GM13977 (cell line): ENCODE data around the gene MAGI1.

Experiments
- DNase-seq: peaks from one replicate; pipeline ENCODE4 v3.0.0; 2012; ENCODE audit warnings: low spot score
- CTCF ChIP-seq: IDR thresholded peaks from 2 replicates; pipeline ENCODE4 v1.5.1; 2012; ENCODE audit warnings: mild to moderate bottlenecking, control low read depth; ENCODE audit not compliant: insufficient read depth; ENCODE audit errors: extremely low read depth, missing control alignments
- in situ Hi-C: fragments of 300-500 bp; cut with MboI; formaldehyde crosslinking; loops from one replicate; pipeline ENCODE4 v1.12.0; 2022; ENCODE audit warnings: low sequenced_read_pairs, low pct_unique_long_range_greater_than_20kb, mixed read lengths, inconsistent platforms; ENCODE audit not compliant: unreplicated experiment

The MAGI1 gene

DNA sequence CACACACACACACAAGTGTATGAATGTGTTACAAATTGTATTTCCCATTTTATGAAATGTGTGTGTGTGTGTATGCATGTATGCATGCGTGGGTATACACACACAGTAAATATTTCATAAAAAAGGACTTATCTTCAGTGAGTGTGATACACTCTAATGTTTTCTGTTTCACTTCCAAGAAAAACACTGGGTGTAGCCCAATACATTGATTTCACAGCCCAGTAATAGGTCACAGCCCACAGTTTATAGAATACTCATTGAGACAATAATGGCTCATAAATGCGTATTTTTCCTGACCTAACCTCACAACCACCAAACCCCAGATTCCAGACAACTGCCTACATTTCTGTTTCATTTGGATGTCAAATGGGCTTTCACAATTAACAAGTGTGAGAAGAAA is 619.5 kb downstream of the MAGI1 start:
- no peak for TF ChIP-seq CTCF
- no peak for DNase-seq
- in situ Hi-C loops = no loop called here

GRCh38 chr3:65413891-65414290 is 624.8 kb downstream of the MAGI1 start:
- in situ Hi-C loops = no loop called here

GRCh38 chr3:65412588-65412987 is 626.1 kb downstream of the MAGI1 start:
- TF ChIP-seq CTCF = no peak
- DNase-seq = no peak
- in situ Hi-C loops = no loop called here

More at GRCh38 chr3:65413891-65414290, 624.8 kb downstream of the MAGI1 start:
- DNase-seq = no peak
- TF ChIP-seq CTCF = no peak

DNA sequence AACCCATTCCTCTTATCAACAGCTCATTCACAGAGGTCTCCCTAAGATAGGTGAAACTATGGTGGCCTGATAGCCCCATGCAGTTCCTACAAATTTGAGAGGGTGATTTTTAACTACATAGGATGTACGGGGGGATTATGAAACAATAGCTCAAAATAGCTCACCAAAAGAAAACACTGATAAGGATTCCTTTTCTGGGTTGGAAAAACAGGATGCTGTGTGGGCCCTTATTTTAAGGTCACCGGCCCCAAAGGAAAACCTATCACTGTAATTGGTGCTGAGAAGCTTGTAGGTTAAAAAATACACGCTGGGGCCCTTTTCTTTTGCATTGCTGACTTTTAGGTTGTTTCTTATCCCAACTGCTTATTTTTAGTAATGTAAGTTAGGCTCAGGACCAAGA is 627.4 kb downstream of the MAGI1 start:
- no peak for TF ChIP-seq CTCF
- DNase-seq = no peak
- in situ Hi-C loops = no loop called here

GRCh38 chr3:65409176-65409569 is 629.5 kb downstream of the MAGI1 start:
- no peak for TF ChIP-seq CTCF
- in situ Hi-C loops = no loop called here
- no peak for DNase-seq

GRCh38 chr3:65408531-65409175 is 630.1 kb downstream of the MAGI1 start:
- TF ChIP-seq CTCF = no peak
- DNase-seq = no peak
- in situ Hi-C loops = no loop called here
